GM10248 (cell line): Measurements from ENCODE around the gene RMRP.

ENCODE experiments used
- CTCF ChIA-PET: fragments of 300-600 bp; sonication (Branson Sonifier 250); formaldehyde crosslinking; extraction: SDS; loops from one replicate; lab custom pipeline; 2021; ENCODE audit warnings: antibody characterized with exemption; lab: Yijun Ruan, JAX
- POLR2A ChIA-PET: fragments of 350-650 bp; sonication (Branson Sonifier 250); formaldehyde crosslinking; extraction: SDS; loops from one replicate; lab custom pipeline; 2020; ENCODE audit warnings: antibody characterized with exemption; lab: Yijun Ruan, JAX
- DNase-seq: peaks from one replicate; pipeline ENCODE4 v3.0.0; 2012; ENCODE audit errors: extremely low spot score
- TF ChIP-seq, protein P1 (sequence below): IDR thresholded peaks from 2 replicates; pipeline ENCODE4 v1.5.1; 2012; ENCODE audit warnings: mild to moderate bottlenecking, low read depth; ENCODE audit errors: extremely low read depth, missing control alignments, control extremely low read depth

The RMRP gene

DNA sequence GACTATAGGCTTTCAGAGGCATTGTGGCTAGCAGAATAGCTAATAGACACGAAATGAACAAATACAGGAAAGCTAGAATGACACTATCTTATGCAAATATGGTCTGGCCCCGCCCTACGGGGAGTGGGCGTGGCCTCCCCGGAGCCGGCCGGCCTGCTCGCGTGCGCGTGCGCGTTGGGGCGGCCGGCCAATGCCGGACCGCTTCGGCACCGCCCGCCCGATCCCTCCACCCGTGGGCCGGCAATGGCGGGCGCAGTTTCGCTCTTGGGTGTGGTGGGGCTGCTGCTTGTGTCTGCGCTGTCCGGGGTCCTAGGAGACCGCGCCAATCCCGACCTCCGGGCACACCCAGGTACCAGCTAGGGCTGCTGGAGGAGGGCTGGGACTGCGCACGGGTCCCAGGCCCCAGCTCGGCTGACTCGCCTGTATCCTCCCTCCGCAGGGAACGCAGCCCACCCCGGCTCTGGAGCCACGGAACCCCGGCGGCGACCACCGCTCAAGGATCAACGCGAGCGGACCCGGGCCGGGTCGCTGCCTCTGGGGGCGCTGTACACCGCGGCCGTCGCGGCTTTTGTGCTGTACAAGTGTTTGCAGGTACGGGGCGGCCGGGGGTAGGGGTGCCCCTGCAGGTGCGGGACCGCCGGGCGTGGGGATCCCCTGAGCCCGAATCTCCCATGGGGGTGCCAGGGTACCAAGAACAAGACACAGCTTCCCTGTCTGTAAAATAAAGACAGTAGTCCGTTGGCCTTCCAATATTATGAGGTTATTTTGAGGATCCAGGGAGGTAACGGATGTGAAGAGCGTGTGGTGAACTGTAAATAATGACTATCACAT lies 533 bp upstream of the RMRP start, which contains the start of gene CCDC107:
CCDC107 (plus strand) TSS at position 156 of the 831 bp plus-strand sequence; CDS start at position 244, 88 bp downstream.
- ChIA-PET CTCF (interaction anchor here (0.7 to 12.2 kb wide), 33 partner anchors 8 to 562 kb away, joined by 3 to 138 read pairs (median 5); partner anchors contain the start of genes FAM221B, GBA2, MSMP and PIGO), POLR2A (interaction anchor here (0.6 to 1.2 kb wide), 4 partner anchors 13 to 198 kb away, joined by 3 read pairs; partner anchors contain the start of gene TESK1)
- DNase-seq: peak; percentile 97
- TF ChIP-seq, protein P1, sequence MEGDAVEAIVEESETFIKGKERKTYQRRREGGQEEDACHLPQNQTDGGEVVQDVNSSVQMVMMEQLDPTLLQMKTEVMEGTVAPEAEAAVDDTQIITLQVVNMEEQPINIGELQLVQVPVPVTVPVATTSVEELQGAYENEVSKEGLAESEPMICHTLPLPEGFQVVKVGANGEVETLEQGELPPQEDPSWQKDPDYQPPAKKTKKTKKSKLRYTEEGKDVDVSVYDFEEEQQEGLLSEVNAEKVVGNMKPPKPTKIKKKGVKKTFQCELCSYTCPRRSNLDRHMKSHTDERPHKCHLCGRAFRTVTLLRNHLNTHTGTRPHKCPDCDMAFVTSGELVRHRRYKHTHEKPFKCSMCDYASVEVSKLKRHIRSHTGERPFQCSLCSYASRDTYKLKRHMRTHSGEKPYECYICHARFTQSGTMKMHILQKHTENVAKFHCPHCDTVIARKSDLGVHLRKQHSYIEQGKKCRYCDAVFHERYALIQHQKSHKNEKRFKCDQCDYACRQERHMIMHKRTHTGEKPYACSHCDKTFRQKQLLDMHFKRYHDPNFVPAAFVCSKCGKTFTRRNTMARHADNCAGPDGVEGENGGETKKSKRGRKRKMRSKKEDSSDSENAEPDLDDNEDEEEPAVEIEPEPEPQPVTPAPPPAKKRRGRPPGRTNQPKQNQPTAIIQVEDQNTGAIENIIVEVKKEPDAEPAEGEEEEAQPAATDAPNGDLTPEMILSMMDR: peak; percentile 68

DNA sequence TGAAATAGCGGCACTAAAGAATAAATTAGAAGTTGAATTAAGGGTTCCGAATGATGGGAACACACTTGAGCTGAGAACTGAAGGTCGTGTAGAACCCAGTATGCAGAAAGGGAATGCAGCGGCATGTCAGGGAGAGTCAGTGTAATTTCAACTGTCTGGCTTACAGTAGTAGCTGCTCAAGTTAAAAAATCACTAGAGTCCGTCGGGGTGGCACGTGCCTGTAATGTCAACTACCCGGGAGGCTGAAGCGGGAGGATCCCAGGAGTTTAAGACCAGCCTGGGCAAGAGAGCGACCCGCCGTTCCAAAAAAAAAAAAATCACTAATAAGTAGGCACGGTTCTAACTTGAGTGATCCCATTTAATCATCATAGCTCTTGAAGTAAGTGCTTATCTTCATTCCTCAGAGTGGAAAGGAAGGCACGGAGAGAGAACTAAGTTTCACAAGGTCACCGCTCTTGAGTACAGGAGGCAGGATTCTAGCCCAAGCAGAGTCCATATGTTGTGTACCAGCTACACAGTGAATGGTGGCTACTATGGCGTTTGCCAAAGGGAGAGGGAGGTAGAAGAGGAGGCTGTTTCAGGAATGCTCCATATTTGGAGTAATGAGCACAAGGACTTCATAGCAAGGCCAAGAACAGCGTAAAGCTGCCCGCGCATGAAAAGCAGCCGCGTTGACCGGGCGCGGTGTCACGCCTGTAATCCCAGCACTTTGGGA lies 831 bp downstream of the RMRP start:
- CTCF ChIA-PET: interaction anchor here (0.7 to 12.2 kb wide), 21 partner anchors 9 to 560 kb away, joined by 3 to 138 read pairs (median 5); partner anchors contain the start of genes FAM221B, GBA2, MSMP and PIGO
- no peak for DNase-seq
- POLR2A ChIA-PET: interaction anchor here (0.9 to 1.2 kb wide), 3 partner anchors 11 to 76 kb away, joined by 3 read pairs; partner anchors contain the start of genes CREB3, TESK1 and TLN1
- TF ChIP-seq, protein P1: no peak

GRCh38 chr9:35656348-35656747 lies 1.5 kb downstream of the RMRP start:
- CTCF ChIA-PET: interaction anchor here (0.7 to 12.2 kb wide), 12 partner anchors 8 to 93 kb away, joined by 3 to 138 read pairs (median 6); partner anchors contain the start of genes CREB3, GBA2, RGP1 and TLN1
- TF ChIP-seq, protein P1: no peak
- no peak for DNase-seq

DNA sequence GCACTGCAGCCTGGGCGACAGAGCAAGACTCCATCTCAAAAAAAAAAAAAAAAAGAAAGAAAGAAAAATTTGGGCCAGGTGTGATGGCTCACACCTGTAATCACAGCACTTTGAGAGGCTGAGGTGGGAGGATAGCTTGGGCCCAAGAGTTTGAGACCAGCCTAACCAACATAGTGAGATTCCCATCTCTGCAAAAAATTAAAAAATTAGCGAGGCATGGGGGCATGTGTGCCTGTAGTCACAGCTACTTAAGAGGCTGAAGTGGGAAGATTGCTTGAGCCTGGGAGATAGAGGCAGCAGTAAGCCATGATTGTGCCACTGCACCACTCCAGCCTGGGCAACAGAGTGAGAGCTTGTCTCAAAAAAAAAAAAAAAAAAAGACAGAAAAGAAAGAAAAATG lies 4.2 kb downstream of the RMRP start:
- TF ChIP-seq, protein P1: no peak
- CTCF ChIA-PET: interaction anchor here (1.7 kb wide), 1 partner anchor 172 kb away, joined by 5 read pairs; no protein-coding TSS in a partner anchor
- no peak for DNase-seq
- POLR2A ChIA-PET: interaction anchor here (0.6 to 0.7 kb wide), 4 partner anchors 8 to 984 kb away, joined by 3 to 6 read pairs (median 4); partner anchors contain the start of gene VCP

More at GRCh38 chr9:35656348-35656747, 1.5 kb downstream of the RMRP start:
- POLR2A ChIA-PET: no interaction called here

DNA sequence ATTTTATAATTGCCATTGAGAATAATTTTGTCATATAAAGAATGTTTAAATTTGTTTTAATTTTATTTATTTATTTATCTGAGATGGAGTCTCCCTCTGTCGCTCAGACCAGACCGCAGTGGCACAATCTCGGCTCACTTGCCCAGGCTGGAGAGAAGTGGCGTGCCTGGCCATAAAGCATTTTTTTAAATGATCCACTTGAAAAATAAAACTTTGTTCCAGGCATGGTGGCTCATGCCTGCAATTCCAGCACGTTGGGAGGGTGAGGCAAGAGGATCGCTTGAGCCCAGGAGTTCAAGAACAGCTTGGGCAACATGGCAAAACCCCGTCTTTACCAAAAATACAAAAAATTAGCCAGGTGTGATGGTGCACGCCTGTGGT lies 5.0 kb downstream of the RMRP start:
- DNase-seq: no peak
- CTCF ChIA-PET: interaction anchor here (1.7 kb wide), 1 partner anchor 173 kb away, joined by 5 read pairs; no protein-coding TSS in a partner anchor
- TF ChIP-seq, protein P1: no peak
- POLR2A ChIA-PET: interaction anchor here (0.7 kb wide), 2 partner anchors 9 to 564 kb away, joined by 4 to 6 read pairs; no protein-coding TSS in a partner anchor
